Measurements from ENCODE around the gene ZDHHC14.

DNA sequence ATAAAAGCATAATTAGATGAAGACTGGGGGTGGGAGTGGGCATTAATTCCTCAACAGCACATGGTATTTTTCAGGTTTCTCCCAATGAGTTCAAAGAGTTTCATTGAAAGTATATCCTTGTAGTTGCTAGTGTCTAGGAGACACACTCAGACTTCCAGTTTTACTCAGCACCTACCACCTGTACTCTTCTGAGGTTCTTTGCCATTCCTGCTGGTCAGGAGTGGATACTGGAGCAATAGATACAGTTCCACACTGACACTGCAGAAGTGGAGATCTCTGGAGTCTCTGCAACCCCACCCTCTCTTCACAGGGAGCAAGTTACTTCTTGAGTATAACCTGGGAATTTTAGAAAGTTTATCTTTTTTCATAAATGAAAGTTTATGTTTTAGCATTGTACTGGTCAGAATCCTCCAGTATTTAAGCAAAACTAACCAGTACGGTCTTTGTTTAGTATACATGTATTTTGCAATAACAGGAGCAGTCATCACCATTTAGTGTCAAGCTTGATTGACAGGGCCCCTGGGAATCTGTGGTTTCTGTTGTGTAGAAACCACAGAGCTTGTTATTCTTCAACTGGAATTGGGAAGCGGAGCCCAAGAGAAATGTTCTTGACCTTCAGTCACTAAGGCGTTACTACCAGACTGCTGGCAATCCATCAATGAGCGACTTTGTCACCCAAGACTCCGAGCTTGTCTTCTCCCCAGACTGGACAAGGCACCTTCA is 148.1 kb downstream of the ZDHHC14 start:
- TF ChIP-seq, protein P1, sequence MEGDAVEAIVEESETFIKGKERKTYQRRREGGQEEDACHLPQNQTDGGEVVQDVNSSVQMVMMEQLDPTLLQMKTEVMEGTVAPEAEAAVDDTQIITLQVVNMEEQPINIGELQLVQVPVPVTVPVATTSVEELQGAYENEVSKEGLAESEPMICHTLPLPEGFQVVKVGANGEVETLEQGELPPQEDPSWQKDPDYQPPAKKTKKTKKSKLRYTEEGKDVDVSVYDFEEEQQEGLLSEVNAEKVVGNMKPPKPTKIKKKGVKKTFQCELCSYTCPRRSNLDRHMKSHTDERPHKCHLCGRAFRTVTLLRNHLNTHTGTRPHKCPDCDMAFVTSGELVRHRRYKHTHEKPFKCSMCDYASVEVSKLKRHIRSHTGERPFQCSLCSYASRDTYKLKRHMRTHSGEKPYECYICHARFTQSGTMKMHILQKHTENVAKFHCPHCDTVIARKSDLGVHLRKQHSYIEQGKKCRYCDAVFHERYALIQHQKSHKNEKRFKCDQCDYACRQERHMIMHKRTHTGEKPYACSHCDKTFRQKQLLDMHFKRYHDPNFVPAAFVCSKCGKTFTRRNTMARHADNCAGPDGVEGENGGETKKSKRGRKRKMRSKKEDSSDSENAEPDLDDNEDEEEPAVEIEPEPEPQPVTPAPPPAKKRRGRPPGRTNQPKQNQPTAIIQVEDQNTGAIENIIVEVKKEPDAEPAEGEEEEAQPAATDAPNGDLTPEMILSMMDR (IDR thresholded peaks at IDR 0.05) = no peak
- TF ChIP-seq POLR2A (IDR thresholded peaks at IDR 0.05) = no peak

Measured in body of pancreas (tissue), 4 donors.